ENCODE results near the gene CEP83.
"Not testable (repeated sequence)": the region's sequence is repeated elsewhere in the genome, so short reads cannot be mapped to it uniquely, and the experiment has no call there.

CEP83 gene

GRCh38 chr12:94460616-94460959 lies 921 bp upstream of the CEP83 start:
- Mint-ChIP-seq H3K27ac (peak overlapping the region; percentile 97), H3K9me3 (no peaks in the 10 kb centered on the region), H3K27me3 (no peaks in the 10 kb centered on the region), H3K36me3 (peaks cover 4% of the 10 kb centered on the region), H3K4me1 (peaks cover 21% of the 10 kb centered on the region), H3K4me3 (peak overlapping the region; percentile 94)
- no peak for DNase-seq (ENCODE audit: low spot score in 2 of 2)
- ATAC-seq (ENCODE audit: low read depth) = no peak

- H3K27me3 Mint-ChIP-seq = no peaks in the 10 kb centered on the region
- H3K27ac Mint-ChIP-seq = peak overlapping the region; percentile 97
- H3K9me3 Mint-ChIP-seq = no peaks in the 10 kb centered on the region
- peak; percentile 27 for ATAC-seq (ENCODE audit: low read depth)
- H3K4me3 Mint-ChIP-seq = peak overlapping the region; percentile 94
- H3K4me1 Mint-ChIP-seq = peaks cover 21% of the 10 kb centered on the region
- H3K36me3 Mint-ChIP-seq = peaks cover 17% of the 10 kb centered on the region
- peak in 1 of 2 donors; percentile 3 for DNase-seq (ENCODE audit: low spot score in 2 of 2)
Measured at GRCh38 chr12:94458877-94459727, 565 bp downstream of the CEP83 start.

GRCh38 chr12:94457311-94457710 lies 2.4 kb downstream of the CEP83 start:
- ATAC-seq (ENCODE audit: low read depth) (no peak), DNase-seq (ENCODE audit: low spot score in 2 of 2) (no peak)
- Mint-ChIP-seq H3K27ac (peak overlapping the region; percentile 19), H3K36me3 (peaks cover 20% of the 10 kb centered on the region), H3K9me3 (no peaks in the 10 kb centered on the region), H3K4me1 (peaks cover 23% of the 10 kb centered on the region), H3K4me3 (no peak overlapping the region), H3K27me3 (no peaks in the 10 kb centered on the region)

GRCh38 chr12:94454318-94454717 lies 5.3 kb downstream of the CEP83 start:
- not testable (repeated sequence) for DNase-seq (ENCODE audit: low spot score in 2 of 2); ATAC-seq (ENCODE audit: low read depth); H3K27ac Mint-ChIP-seq; H3K4me3 Mint-ChIP-seq; H3K9me3 Mint-ChIP-seq; H3K27me3 Mint-ChIP-seq
- Mint-ChIP-seq H3K36me3 (peaks cover 25% of the 10 kb centered on the region), H3K4me1 (peaks cover 18% of the 10 kb centered on the region)

GRCh38 chr12:94445662-94446061 lies 14.0 kb downstream of the CEP83 start:
- Mint-ChIP-seq H3K36me3 (peaks cover 21% of the 10 kb centered on the region), H3K4me3 (no peak overlapping the region), H3K9me3 (peaks cover 6% of the 10 kb centered on the region), H3K4me1 (peaks cover 2% of the 10 kb centered on the region), H3K27me3 (no peaks in the 10 kb centered on the region), H3K27ac (no peak overlapping the region)
- no peak for ATAC-seq (ENCODE audit: low read depth)
- DNase-seq (ENCODE audit: low spot score in 2 of 2) = no peak

GRCh38 chr12:94437303-94437702 lies 22.4 kb downstream of the CEP83 start:
- Mint-ChIP-seq H3K36me3 (peaks cover 15% of the 10 kb centered on the region), H3K9me3 (no peaks in the 10 kb centered on the region), H3K4me3 (no peak overlapping the region), H3K27ac (no peak overlapping the region), H3K27me3 (no peaks in the 10 kb centered on the region), H3K4me1 (peaks cover 13% of the 10 kb centered on the region)
- DNase-seq (ENCODE audit: low spot score in 2 of 2) (no peak), ATAC-seq (ENCODE audit: low read depth) (no peak)

- Mint-ChIP-seq H3K9me3 (peaks cover 7% of the 10 kb centered on the region), H3K36me3 (peaks cover 18% of the 10 kb centered on the region), H3K4me3 (no peak overlapping the region), H3K27ac (no peak overlapping the region), H3K4me1 (peaks cover 13% of the 10 kb centered on the region), H3K27me3 (no peaks in the 10 kb centered on the region)
- ATAC-seq (ENCODE audit: low read depth) = no peak
- no peak for DNase-seq (ENCODE audit: low spot score in 2 of 2)
Measured at GRCh38 chr12:94435511-94435927, 24.1 kb downstream of the CEP83 start.

- Mint-ChIP-seq H3K27ac (no peak overlapping the region), H3K27me3 (no peaks in the 10 kb centered on the region), H3K9me3 (peaks cover 11% of the 10 kb centered on the region), H3K36me3 (peaks cover 18% of the 10 kb centered on the region), H3K4me3 (no peak overlapping the region), H3K4me1 (peaks cover 10% of the 10 kb centered on the region)
- no peak for ATAC-seq (ENCODE audit: low read depth)
- DNase-seq (ENCODE audit: low spot score in 2 of 2) = no peak
Measured at GRCh38 chr12:94434171-94434570, 25.5 kb downstream of the CEP83 start.

- peaks cover 18% of the 10 kb centered on the region for H3K36me3 Mint-ChIP-seq
- DNase-seq (ENCODE audit: low spot score in 2 of 2) (no peak), ATAC-seq (ENCODE audit: low read depth) (no peak)
Measured at GRCh38 chr12:94433744-94434143, 25.9 kb downstream of the CEP83 start.

GRCh38 chr12:94430304-94430703 lies 29.4 kb downstream of the CEP83 start:
- Mint-ChIP-seq H3K27ac (no peak overlapping the region), H3K27me3 (no peaks in the 10 kb centered on the region), H3K36me3 (peaks cover 23% of the 10 kb centered on the region), H3K4me1 (peaks cover 4% of the 10 kb centered on the region), H3K9me3 (peaks cover 11% of the 10 kb centered on the region), H3K4me3 (no peak overlapping the region)
- no peak for DNase-seq (ENCODE audit: low spot score in 2 of 2)
- no peak for ATAC-seq (ENCODE audit: low read depth)

More at GRCh38 chr12:94433744-94434143, 25.9 kb downstream of the CEP83 start:
- peaks cover 11% of the 10 kb centered on the region for H3K9me3 Mint-ChIP-seq
- no peak overlapping the region for H3K27ac Mint-ChIP-seq
- peaks cover 7% of the 10 kb centered on the region for H3K4me1 Mint-ChIP-seq
- H3K4me3 Mint-ChIP-seq = no peak overlapping the region
- H3K27me3 Mint-ChIP-seq = no peaks in the 10 kb centered on the region

- H3K27me3 Mint-ChIP-seq = no peaks in the 10 kb centered on the region
- peaks cover 26% of the 10 kb centered on the region for H3K36me3 Mint-ChIP-seq
- peaks cover 12% of the 10 kb centered on the region for H3K9me3 Mint-ChIP-seq
- no peak for ATAC-seq (ENCODE audit: low read depth)
- no peak overlapping the region for H3K4me3 Mint-ChIP-seq
- H3K4me1 Mint-ChIP-seq = peaks cover 4% of the 10 kb centered on the region
- H3K27ac Mint-ChIP-seq = no peak overlapping the region
- DNase-seq (ENCODE audit: low spot score in 2 of 2) = no peak
Measured at GRCh38 chr12:94429633-94430032, 30.0 kb downstream of the CEP83 start.

GRCh38 chr12:94429191-94429590 lies 30.5 kb downstream of the CEP83 start:
- DNase-seq (ENCODE audit: low spot score in 2 of 2) (no peak), ATAC-seq (ENCODE audit: low read depth) (no peak)
- Mint-ChIP-seq H3K9me3 (peaks cover 12% of the 10 kb centered on the region), H3K4me1 (peaks cover 4% of the 10 kb centered on the region), H3K27ac (no peak overlapping the region), H3K4me3 (no peak overlapping the region), H3K36me3 (peaks cover 28% of the 10 kb centered on the region), H3K27me3 (no peaks in the 10 kb centered on the region)

- DNase-seq (ENCODE audit: low spot score in 2 of 2) (no peak), ATAC-seq (ENCODE audit: low read depth) (no peak)
Measured at GRCh38 chr12:94427501-94428381, 31.9 kb downstream of the CEP83 start.

GRCh38 chr12:94426049-94426448 lies 33.6 kb downstream of the CEP83 start:
- H3K9me3 Mint-ChIP-seq = peaks cover 18% of the 10 kb centered on the region

More at GRCh38 chr12:94427501-94428381, 31.9 kb downstream of the CEP83 start:
- Mint-ChIP-seq H3K4me3 (no peak overlapping the region), H3K27me3 (no peaks in the 10 kb centered on the region), H3K36me3 (peaks cover 32% of the 10 kb centered on the region), H3K9me3 (peaks cover 13% of the 10 kb centered on the region), H3K27ac (no peak overlapping the region), H3K4me1 (peaks cover under 1% of the 10 kb centered on the region)

More at GRCh38 chr12:94426049-94426448, 33.6 kb downstream of the CEP83 start:
- no peak for ATAC-seq (ENCODE audit: low read depth)
- no peaks in the 10 kb centered on the region for H3K27me3 Mint-ChIP-seq
- H3K4me3 Mint-ChIP-seq = no peak overlapping the region
- DNase-seq (ENCODE audit: low spot score in 2 of 2) = no peak
- H3K36me3 Mint-ChIP-seq = peaks cover 33% of the 10 kb centered on the region
- no peak overlapping the region for H3K27ac Mint-ChIP-seq
- H3K4me1 Mint-ChIP-seq = no peaks in the 10 kb centered on the region
